ENCODE data around the gene OSBPL10.

DNA sequence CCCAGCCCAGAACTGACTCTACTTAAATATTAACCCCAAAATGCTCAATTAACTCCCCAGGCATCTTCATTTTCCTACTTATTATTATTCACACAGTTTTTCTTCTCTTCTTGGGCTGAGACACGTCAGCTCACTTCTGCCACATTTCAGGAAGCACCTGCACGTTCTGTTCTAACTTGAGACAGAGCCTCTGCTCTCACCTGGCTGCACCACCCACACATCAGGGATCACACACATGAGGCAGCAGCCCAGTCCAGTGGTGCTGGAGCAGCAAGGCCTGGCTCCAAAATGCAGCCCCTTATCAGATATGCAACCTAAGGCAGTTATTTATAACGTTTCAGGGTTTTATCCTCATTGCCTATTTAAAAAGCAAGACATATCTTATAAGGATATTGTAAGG lies 127.5 kb downstream of the OSBPL10 start:
- TF ChIP-seq, protein P1, sequence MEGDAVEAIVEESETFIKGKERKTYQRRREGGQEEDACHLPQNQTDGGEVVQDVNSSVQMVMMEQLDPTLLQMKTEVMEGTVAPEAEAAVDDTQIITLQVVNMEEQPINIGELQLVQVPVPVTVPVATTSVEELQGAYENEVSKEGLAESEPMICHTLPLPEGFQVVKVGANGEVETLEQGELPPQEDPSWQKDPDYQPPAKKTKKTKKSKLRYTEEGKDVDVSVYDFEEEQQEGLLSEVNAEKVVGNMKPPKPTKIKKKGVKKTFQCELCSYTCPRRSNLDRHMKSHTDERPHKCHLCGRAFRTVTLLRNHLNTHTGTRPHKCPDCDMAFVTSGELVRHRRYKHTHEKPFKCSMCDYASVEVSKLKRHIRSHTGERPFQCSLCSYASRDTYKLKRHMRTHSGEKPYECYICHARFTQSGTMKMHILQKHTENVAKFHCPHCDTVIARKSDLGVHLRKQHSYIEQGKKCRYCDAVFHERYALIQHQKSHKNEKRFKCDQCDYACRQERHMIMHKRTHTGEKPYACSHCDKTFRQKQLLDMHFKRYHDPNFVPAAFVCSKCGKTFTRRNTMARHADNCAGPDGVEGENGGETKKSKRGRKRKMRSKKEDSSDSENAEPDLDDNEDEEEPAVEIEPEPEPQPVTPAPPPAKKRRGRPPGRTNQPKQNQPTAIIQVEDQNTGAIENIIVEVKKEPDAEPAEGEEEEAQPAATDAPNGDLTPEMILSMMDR (IDR thresholded peaks at IDR 0.05): no peak
- no peak for TF ChIP-seq POLR2A (IDR thresholded peaks at IDR 0.05)
